Measurements from ENCODE around the gene RASA3. TPM values are rescaled to one million over a fixed set of nuclear protein-coding genes. Genes with fewer than 3 reads are reported as not detected.
"Not testable (repeated sequence)": the region's sequence is repeated elsewhere in the genome, so short reads cannot be mapped to it uniquely, and the experiment has no call there.

The RASA3 gene
- total RNA-seq, 1 experiment from 2014 or later: 10.0 TPM

DNA sequence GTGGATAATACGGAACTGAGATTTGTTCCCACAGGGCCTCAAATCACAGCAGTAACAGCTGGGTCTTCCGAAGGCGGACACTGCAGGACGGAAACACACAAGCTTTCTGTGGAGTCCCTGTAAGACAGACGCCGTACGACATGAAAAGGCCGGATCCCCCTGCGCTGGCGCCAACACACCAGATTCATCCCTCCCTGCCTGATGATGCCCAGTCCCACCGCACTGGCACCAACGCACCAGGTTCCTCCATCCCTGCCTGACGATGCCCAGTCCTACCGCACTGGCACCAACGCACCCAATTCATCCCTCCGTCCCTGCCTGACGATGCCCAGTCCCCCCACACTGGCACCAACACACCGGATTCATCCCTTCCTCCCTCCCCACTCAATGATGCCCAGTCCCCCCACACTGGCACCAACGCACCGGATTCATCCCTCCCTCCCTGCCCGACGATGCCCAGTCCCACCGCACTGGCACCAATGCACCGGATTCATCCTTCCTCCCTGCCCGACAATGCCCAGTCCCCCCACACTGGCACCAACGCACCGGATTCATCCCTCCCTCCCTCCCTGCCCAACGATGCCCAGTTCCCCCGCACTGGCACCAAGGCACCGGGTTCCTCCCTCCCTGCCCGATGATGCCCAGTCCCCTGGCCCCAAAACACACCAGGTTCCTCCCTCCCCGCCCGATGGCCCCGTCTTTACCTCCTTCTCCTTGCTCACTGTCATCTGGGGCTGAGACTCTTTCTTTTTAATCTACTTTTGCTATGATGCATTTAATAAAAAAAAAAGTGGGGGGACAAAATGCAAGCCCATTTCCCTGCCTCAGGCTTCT, 55.1 kb downstream of the RASA3 start:
- Histone ChIP-seq H3K36me3 (ENCODE audit: low read depth) (no peaks in the 10 kb centered on the region), H3K27me3 (ENCODE audit: insufficient read depth, low read depth) (no peaks in the 10 kb centered on the region), H3K79me2 (ENCODE audit: low read depth) (no peaks in the 10 kb centered on the region), H3K4me3 (no peak overlapping the region), H2AFZ (no peak overlapping the region), H4K20me1 (ENCODE audit: insufficient read depth) (no peaks in the 10 kb centered on the region), H3K9me2 (ENCODE audit: insufficient read depth) (no peaks in the 10 kb centered on the region), H3K4me1 (replicated peaks; ENCODE audit: insufficient read depth) (peaks cover 20% of the 10 kb centered on the region), H3F3A (ENCODE audit: insufficient read depth, low read depth) (peaks cover 20% of the 10 kb centered on the region; the same call in 1 of the 2 replicates), H3K9me3 (ENCODE audit: insufficient read depth, low read depth) (no peaks in the 10 kb centered on the region), H3K4me2 (peak overlapping the region; percentile 69; the same call in 1 of the 2 replicates), H3K27ac (no peak overlapping the region)
- TF ChIP-seq, protein P1, sequence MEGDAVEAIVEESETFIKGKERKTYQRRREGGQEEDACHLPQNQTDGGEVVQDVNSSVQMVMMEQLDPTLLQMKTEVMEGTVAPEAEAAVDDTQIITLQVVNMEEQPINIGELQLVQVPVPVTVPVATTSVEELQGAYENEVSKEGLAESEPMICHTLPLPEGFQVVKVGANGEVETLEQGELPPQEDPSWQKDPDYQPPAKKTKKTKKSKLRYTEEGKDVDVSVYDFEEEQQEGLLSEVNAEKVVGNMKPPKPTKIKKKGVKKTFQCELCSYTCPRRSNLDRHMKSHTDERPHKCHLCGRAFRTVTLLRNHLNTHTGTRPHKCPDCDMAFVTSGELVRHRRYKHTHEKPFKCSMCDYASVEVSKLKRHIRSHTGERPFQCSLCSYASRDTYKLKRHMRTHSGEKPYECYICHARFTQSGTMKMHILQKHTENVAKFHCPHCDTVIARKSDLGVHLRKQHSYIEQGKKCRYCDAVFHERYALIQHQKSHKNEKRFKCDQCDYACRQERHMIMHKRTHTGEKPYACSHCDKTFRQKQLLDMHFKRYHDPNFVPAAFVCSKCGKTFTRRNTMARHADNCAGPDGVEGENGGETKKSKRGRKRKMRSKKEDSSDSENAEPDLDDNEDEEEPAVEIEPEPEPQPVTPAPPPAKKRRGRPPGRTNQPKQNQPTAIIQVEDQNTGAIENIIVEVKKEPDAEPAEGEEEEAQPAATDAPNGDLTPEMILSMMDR (conservative IDR thresholded peaks at IDR 0.05): no peak
- no peak for TF ChIP-seq EZH2 (IDR thresholded peaks at IDR 0.05; ENCODE audit: low read depth)
- intact Hi-C loops (cut with micrococcal nuclease; ENCODE audit: unreplicated experiment): no loop called here
- DNase-seq: no peak
- POLR2A ChIA-PET (ENCODE audit: unreplicated experiment): no interaction called here
- CTCF ChIA-PET: no interaction called here
- no TSS peak for BruUV-seq (replicated peaks)

DNA sequence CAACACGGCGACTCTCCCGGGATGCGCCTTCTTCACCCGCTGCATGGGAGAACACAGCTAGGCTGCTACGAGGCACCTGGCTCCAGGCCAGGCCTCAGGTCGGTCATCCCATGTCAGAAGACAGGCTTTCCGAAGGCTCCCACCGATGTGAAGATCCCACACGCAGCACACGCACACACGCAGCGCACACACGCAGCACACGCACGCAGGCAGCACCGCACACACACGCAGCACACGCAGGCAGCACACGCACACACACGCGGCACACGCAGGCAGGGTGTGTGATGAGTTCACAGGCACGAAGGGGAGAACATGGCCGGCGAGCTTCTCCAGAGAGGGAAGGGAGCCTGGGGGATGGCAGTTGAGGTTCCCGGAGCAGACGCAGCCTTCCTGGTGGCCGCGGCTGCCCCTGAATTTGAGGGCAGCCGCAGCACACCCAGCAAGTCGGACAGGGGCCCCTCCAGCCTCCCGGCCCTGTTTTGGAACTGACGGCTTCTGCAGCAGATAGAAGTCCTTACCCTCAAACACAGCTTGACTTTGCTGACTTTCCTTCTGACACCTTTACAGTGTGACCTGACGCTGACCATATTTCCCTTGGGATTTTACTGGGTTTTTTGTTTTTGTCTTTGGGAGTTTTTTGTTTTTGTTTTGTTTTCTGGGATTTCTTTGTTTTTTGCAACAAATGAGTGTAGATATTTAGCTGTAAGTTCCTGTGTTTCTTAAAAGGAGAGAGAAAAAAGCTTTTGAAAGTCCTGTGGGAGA, 55.9 kb downstream of the RASA3 start:
- ChIA-PET CTCF (no interaction called here), POLR2A (ENCODE audit: unreplicated experiment) (no interaction called here)
- Histone ChIP-seq H3K9me2 (ENCODE audit: insufficient read depth) (no peaks in the 10 kb centered on the region), H2AFZ (no peak overlapping the region), H3K4me2 (no peak overlapping the region), H3K9me3 (ENCODE audit: insufficient read depth, low read depth) (no peaks in the 10 kb centered on the region), H3K4me3 (no peak overlapping the region), H3K79me2 (ENCODE audit: low read depth) (no peaks in the 10 kb centered on the region), H4K20me1 (ENCODE audit: insufficient read depth) (no peaks in the 10 kb centered on the region), H3K27ac (no peak overlapping the region), H3F3A (ENCODE audit: insufficient read depth, low read depth) (peaks cover 20% of the 10 kb centered on the region; the same call in 1 of the 2 replicates), H3K36me3 (ENCODE audit: low read depth) (no peaks in the 10 kb centered on the region), H3K4me1 (replicated peaks; ENCODE audit: insufficient read depth) (peaks cover 20% of the 10 kb centered on the region), H3K27me3 (ENCODE audit: insufficient read depth, low read depth) (no peaks in the 10 kb centered on the region)
- intact Hi-C loops (cut with micrococcal nuclease; ENCODE audit: unreplicated experiment): no loop called here
- TF ChIP-seq, protein P1 (conservative IDR thresholded peaks at IDR 0.05): no peak
- no peak for TF ChIP-seq EZH2 (IDR thresholded peaks at IDR 0.05; ENCODE audit: low read depth)
- no TSS peak for BruUV-seq (replicated peaks)
- no peak for DNase-seq

DNA sequence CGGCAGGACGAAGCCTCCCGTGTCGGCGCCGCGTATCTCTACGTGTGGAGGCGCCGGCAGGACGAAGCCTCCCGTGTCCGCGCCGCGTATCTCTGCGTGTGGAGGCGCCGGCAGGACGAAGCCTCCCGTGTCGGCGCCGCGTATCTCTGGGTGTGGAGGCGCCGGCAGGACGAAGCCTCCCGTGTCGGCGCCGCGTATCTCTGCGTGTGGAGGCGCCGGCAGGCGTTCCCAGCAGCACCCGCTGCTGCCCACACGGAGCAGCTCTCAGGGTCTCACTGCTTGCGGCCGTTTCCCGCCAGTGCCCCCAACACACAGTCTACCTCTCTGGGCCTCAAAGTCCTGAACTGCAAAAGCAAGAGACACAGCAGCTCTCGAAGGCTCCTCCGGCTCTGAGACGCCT, 56.6 kb downstream of the RASA3 start:
- H4K20me1 ChIP-seq (ENCODE audit: insufficient read depth); intact Hi-C loops (cut with micrococcal nuclease; ENCODE audit: unreplicated experiment); CTCF ChIA-PET; H3K9me2 ChIP-seq (ENCODE audit: insufficient read depth); H3K4me2 ChIP-seq; H3K4me3 ChIP-seq; POLR2A ChIA-PET (ENCODE audit: unreplicated experiment); H3K36me3 ChIP-seq (ENCODE audit: low read depth); H3K27ac ChIP-seq; H3K79me2 ChIP-seq (ENCODE audit: low read depth); BruUV-seq (replicated peaks); H3K27me3 ChIP-seq (ENCODE audit: insufficient read depth, low read depth); H2AFZ ChIP-seq; DNase-seq; H3K9me3 ChIP-seq (ENCODE audit: insufficient read depth, low read depth): not testable (repeated sequence)
- H3F3A ChIP-seq (ENCODE audit: insufficient read depth, low read depth): peaks cover 20% of the 10 kb centered on the region; the same call in 1 of the 2 replicates
- peaks cover 20% of the 10 kb centered on the region for H3K4me1 ChIP-seq (replicated peaks; ENCODE audit: insufficient read depth)
